ENCODE measurements around the gene TUT1.

The TUT1 gene

DNA sequence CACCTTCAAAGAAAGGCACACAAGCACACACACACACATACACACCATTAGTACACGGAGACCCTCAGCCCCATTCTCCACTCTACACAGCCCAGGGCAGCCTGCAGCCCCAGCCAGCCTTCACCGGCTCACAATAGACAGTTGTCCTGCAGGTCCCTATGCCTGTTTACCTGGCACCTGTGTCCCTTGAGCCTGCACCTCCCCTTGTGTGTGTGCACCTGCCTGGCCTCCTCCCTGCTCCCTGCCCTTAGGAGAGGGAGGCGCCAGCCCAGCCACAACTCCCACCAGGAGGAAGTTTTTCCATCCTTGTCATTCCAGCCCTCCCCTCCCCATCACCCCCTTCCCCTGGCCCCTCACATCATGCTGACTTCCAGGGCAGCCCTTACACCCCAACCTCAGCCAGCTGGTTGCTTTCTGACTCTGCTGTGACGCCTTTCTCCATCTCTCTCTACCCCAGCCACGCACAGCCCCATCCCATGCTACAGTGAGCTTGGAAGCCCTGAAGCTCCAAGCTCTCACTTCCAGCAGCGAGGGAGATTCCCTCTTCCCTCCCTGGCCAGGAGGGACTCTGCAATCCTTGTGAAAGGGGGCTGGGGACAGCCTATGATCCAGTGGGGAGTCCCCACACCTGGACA lies 49.1 kb downstream of the TUT1 start:
- DNase-seq (ENCODE audit: low spot score) = no peak

DNA sequence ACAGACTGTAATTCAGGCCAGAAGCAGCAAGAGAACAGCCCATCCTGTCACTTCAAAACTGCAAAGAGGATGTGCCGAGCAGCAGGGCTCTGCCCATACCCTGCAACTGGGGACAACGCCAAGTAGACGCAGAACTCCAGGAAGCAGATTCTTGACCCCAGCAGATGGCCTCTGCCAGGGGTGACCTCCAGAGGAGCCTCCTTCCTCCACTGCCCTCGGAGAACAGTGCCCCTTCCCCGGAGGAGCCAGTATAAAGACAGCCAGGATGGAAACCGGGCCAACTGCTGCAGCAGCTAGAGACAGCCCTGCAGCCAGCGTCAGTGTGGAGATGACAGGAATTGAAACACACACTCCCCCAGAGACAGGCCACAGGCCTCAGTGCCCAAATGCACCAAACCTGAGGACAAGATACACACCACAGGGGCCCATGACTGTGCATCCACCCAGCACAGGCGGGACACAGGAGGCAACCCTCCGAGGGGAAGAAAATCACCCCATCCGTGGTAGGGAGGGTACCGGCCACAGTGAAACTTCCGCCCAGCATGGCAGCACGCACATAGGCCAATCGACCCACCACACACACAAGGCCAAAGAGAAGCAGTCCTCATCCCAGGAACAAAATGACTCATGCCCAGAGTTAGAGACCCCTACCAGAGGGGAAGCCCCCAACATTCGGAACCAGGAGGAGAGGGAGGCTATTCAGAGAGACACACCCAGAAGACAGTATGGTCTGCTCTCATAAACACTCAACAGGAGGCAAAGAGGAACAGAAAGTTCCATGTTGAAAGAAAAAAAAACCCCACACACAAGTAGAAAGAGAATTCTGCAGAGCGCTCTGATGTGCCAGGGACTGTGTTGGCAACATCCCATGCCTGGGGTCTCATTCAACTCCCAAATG lies 50.3 kb downstream of the TUT1 start:
- DNase-seq (ENCODE audit: low spot score) = no peak

GRCh38 chr11:62539238-62539925 lies 51.9 kb downstream of the TUT1 start:
- no peak for DNase-seq (ENCODE audit: low spot score)

DNA sequence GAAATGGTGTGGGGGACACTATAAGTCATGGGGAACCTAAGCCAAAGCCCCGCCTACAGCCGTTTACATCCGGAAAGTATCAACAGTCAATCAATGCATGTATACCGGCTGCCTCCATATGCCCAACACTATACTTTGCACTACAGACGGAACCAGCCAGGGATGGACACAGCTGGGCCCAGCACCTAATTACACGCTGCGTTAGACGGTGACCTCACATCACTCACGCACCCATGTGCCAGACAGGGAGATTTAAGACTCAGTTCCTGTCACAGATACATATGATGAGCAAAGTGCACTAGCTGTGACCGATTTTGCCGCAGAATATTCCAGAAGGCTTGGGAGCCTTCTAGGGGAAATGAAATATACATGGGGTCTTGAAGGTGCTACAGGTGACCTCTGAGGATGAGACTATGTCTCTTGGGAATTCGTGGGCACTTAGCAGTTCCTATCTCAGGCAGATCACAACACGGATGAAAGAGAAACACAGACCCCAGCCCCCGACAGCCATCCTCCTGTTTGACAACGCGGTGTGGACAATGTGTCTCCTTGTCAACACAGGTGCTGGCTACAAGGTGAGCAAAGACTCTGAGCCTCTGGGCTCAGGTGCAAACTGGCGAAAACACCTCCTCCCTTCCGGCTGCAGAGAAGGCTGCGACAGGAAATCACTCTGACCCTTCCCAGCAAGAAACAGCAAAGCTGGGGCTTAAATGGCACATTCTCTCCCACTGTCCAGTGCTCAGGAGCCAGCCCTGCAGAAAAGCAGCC lies 52.7 kb downstream of the TUT1 start:
- no peak for DNase-seq (ENCODE audit: low spot score)

- no peak for DNase-seq (ENCODE audit: low spot score)
Measured at GRCh38 chr11:62536301-62536957, 54.9 kb downstream of the TUT1 start.

- no peak for DNase-seq (ENCODE audit: low spot score)
Measured at GRCh38 chr11:62535802-62536201, 55.5 kb downstream of the TUT1 start.

GRCh38 chr11:62534779-62535545 lies 56.4 kb downstream of the TUT1 start:
- no peak for DNase-seq (ENCODE audit: low spot score)

DNA sequence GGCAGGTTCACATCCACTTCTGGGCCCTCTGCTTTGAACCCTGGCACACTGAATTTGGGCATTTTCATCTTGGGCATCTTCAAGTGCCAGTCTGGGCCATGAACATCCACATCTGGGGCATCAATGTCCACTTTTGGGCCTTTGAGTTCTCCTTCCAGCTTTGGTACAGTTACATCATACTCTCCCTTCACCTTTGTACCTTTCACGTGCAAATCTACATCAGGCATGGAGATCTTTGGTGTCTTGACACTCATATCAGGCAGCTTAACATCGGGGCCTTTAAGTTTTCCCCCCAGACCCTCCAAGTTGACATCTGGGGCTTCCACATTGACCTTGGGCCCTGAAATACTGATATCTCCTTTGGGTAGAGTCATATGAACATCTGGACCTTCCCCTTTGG lies 59.2 kb downstream of the TUT1 start:
- DNase-seq (ENCODE audit: low spot score) = no peak

Small RNA genes lying within 50 kb of the gene (small RNA-seq; reads per million reads assigned to genes)
- 0 reads per million in 2 experiments for gene AP001458.1
- 0 reads per million in 2 experiments for gene EEF1G
- gene MIR6747 = 0.05 to 0.31 reads per million in 2 experiments

Data from SK-N-DZ (cell line).